K562 treated with DMSO at 1 percent for 12 hours (cell line): ENCODE measurements around the gene CALHM6. TPM values are rescaled to one million over a fixed set of nuclear protein-coding genes. Genes with fewer than 3 reads are reported as not detected.

Experiments used
- total RNA-seq: library from RNA; unstranded; fragments of 300-600 nt; gene quantifications from 2 replicates; pipeline ENCODE4 v1.2.3, GENCODE V29; 2022; ENCODE audit not compliant: insufficient read depth

Gene CALHM6
- not detected in 2 replicates for total RNA-seq

DNA sequence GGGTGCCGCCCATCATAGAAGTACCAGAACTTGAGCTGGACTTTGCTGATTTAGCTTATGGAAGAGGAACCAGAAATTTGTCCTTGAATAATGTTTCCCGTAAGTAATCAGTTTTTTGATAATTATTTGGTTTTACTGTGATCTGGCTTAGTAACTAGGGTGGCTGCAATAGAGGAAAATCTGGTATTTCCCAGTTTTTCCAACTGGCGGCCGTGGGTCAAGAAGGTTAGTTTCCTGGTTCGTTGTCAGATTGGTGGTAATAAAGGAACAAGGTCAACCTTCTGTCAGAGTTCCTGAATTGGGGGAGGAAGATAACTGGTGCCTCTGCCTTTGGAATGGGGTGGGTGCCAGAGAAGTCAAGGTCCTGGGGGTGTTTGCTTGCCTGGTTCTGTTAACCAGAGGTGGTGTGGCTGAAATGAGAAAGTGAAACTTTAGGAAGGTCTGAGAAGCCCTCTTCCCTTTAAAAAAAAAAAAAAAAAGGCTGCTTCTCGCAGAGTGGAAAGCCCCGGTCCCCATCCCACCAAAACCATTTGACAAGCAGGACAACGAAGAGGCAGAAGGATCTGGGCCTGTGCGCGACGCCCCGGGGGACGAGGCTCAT lies at the start of gene CALHM6:
Gene CALHM6 (plus strand): TSS at position 45 of the 601 bp plus-strand sequence. CDS start 555 bp downstream, at position 600.

DNA sequence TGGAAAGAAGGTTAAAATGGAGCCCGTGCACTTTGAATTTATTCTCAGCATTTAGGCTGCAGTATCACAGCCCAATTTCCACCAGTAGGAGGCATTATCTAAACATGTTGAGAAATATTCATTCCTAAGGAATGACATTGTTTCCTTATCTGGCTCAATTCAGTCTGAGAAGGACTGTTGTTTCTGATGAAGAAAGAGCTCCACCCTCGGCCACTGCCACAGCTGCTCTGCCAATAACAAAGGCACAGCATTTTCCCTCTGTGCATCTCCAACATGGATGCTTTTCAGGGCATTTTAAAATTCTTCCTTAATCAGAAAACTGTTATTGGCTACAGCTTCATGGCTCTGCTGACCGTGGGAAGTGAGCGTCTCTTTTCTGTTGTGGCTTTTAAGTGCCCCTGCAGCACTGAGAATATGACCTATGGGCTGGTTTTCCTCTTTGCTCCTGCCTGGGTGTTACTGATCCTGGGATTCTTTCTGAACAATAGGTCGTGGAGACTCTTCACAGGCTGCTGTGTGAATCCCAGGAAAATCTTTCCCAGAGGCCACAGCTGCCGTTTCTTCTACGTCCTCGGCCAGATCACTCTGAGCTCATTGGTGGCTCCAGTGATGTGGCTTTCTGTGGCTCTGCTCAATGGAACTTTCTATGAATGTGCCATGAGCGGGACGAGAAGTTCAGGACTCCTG lies 50.4 kb downstream of the CALHM6 start, which contains the start of gene CALHM5:
Gene CALHM5 (plus strand): TSS at position 216 of the 687 bp plus-strand sequence. CDS start 58 bp downstream, at position 274.

Other genes starting within 250 kb of the CALHM6 start
- gene TSPYL4, start 207.3 kb upstream of the CALHM6 start, total RNA-seq = 3.9 and 11.6 TPM in 2 replicates
- gene TSPYL1, start 181.4 kb upstream of the CALHM6 start, total RNA-seq = 24.7 and 48.7 TPM in 2 replicates
- gene DSE, start 90.4 kb upstream of the CALHM6 start, total RNA-seq = 0.44 and 1.8 TPM in 2 replicates
- gene CALHM5, start 50.3 kb downstream of the CALHM6 start, total RNA-seq = 0.05 TPM in 1 of 2 replicates, not detected in the other
- not detected in 2 replicates for gene TRAPPC3L, start 84.3 kb downstream of the CALHM6 start, total RNA-seq
- not detected in 2 replicates for gene CALHM4, start 92.4 kb downstream of the CALHM6 start, total RNA-seq
- 28.2 and 32.6 TPM in 2 replicates for gene RWDD1, start 110.1 kb downstream of the CALHM6 start, total RNA-seq
- gene RSPH4A, start 155.1 kb downstream of the CALHM6 start, total RNA-seq = not detected in 2 replicates
- gene ZUP1, start 207.4 kb downstream of the CALHM6 start, total RNA-seq = 7.3 and 20.9 TPM in 2 replicates
- gene KPNA5, start 219.8 kb downstream of the CALHM6 start, total RNA-seq = 0.92 and 3.9 TPM in 2 replicates